HG03439 (cell line): ENCODE measurements around the gene PIP4K2C.
"Not testable (repeated sequence)": the region's sequence is repeated elsewhere in the genome, so short reads cannot be mapped to it uniquely, and the experiment has no call there.

Experiments
- ATAC-seq: cut with Tn5 transposase; IDR thresholded peaks from one replicate; pipeline ENCODE4 v1.9.1; 2021; ENCODE audit warnings: mild to moderate bottlenecking, moderate library complexity; ENCODE audit not compliant: unreplicated experiment

Gene PIP4K2C

DNA sequence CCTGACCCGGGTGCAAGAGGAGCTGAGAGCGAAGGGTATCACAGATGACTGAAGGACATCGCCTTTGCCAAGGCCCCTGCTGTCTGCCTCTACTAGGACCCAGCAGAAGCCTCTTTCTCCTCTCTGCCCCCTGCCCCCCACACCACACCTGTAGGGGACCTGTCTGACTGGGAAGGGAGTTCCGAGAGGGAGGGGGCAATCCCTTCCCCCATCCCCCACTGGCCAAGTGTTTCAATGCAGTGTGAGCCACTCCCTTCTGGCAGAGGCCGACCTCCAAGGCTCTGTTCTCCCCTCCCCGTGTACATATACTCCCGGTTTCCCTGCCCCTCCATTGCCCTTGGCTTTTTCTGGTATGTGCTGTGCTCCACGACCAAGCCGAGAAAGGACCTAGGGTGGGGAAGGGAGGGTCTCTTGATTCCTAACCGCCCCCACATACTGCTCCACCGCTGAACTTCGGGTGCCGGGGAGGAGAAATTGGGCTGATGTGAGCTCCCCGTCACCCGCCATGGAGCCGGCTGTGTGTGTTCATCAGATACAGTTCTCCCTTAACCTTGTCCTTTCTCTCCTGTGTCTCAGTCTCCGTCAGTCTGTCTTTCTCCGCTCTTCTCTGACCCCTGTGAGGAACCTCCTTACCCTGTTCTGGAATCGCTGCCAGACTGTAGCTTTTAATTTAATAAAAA, 18.2 kb downstream of the PIP4K2C start:
- ATAC-seq = no peak

DNA sequence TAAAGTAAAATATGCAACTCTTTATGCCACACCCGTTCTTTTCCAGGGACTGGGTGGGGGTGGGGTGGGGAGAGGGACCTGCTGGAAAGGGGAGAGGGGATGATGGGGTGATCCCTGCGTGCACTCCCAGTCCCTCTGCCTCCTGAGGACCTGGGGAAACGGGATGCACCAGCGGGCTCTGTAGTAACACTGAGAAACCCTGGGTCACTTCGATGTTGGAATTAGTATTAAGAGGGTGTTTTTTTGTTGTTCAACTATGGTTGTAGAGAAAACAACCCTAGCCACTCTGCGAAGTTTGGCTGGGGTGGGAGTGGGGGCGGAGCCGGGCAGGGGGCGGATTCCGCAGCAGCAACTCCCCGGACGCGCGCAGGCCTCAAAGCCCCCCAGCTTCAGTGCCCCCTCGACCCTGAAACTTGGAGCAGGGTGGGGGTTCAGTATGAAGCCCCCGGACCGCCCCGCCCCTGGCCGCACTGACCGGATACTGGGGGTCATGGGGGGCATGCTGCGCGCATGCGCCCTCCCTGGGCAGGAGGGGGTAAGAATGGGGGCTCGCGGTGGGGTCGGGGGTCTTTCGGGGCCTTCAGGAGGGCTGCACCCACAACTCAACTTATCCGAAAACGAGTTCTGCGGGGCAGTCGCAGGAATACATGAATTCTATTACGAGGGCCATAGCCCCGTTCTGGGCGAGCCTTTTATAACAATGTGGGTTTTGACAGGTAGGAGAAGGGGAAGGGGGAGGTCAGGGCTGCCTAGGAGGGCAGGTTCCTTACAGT, 19.0 kb downstream of the PIP4K2C start:
- no peak for ATAC-seq

DNA sequence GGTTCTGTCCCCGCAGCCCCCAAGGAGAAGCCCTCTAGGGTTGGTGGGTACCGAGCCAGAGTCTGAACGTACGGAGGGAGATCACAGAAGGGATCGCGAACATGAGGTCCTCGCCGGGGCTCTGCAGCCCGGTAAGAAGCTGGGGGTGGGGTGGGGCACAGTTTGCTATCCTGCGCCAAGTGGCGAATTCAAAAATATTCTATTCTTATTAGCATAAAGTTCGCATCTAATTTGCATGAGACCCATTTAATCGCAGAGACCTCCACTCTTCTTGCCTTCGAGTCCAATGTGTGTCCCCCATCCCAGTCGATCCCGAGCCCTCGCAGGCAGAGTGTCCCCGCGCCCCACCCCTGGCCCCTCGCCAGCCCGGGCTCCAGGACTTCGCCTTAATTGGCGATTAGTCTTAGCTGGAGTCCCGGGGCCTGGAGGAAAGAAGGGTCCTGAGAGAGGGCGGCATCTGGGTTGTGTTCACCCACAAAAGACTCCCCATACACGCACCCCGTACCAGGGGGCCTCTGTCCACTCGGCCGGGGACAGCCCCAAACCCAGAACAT, 19.6 kb downstream of the PIP4K2C start:
- ATAC-seq = no peak

DNA sequence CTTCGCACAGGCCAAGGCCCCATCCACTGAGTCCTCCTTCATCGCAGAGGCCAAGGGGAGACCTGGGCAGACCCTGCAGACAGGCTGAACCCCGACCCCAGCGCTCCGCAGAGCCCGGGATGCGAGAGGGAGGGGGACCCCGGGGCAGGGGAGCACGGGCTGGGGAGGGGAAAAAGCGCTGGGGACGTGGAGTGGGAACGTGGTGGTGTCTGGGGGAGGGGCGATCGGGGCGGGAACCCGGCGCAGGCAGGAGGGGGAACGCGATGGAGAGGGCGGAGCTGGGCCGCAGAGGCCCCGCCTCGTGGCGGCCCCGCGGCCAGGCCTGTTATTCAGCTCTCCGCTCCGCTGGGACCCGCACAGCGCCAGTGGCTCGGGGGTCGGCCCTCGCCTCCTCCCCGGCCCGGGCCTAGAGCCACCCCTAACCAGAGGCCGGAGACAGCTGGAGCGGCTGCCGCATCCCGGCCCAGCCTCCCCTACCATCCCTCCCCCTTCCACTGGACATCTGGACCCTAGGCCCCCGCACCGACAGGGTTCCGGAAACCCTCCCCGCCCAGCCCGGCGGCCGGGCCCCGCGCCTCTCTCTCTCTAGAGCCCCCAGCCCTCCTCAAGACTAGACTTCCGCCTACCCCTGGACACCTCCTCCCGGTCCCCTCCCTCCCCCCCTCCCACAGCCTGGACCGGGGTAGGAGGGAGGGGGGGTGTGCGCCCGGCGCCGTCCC, 20.3 kb downstream of the PIP4K2C start, which contains the start of gene ARHGEF25:
ARHGEF25 (plus strand) TSS at position 328 of the 719 bp plus-strand sequence. CDS start 460 bp downstream, outside the sequence.
- ATAC-seq = no peak

DNA sequence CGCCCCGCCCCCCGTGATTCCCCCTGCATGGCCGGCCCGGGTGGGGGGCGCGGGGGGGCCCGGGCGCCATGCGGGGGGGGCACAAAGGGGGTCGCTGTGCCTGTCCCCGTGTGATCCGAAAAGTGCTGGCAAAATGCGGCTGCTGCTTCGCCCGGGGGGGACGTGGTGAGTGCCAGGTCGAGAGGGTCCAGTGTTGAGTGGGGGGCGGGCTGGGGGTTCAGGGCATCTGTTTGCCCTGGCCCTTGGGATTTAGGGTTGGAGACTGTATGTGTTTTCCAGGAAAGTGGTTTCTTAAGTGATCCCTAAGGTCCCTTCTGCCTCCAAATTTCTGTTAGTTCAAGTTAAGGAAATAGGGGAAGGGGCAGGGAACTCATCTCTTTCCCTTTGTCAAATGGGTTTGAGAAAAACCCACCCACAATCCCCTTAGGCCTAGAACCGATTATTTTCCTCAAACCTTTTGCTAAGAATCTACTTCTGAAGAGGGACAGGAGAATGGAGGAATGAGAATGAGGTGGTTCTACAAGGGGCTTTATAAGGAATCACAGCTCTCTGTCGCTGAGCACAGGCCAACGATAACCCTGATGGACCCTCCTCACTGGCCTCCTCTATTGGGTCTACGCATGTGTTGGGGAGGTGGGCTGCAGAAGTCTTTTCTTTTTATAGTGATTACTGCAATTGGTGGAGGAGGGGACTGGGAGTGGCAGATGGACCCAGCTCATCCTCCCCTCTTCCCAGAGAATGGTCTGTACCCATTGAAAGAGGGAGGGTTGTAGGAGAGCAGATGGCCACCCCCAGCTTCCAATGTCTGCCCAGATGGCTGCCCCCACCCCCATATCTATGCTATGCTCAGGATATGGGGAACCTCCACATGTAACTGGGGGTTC, 21.1 kb downstream of the PIP4K2C start:
- ATAC-seq = no peak

DNA sequence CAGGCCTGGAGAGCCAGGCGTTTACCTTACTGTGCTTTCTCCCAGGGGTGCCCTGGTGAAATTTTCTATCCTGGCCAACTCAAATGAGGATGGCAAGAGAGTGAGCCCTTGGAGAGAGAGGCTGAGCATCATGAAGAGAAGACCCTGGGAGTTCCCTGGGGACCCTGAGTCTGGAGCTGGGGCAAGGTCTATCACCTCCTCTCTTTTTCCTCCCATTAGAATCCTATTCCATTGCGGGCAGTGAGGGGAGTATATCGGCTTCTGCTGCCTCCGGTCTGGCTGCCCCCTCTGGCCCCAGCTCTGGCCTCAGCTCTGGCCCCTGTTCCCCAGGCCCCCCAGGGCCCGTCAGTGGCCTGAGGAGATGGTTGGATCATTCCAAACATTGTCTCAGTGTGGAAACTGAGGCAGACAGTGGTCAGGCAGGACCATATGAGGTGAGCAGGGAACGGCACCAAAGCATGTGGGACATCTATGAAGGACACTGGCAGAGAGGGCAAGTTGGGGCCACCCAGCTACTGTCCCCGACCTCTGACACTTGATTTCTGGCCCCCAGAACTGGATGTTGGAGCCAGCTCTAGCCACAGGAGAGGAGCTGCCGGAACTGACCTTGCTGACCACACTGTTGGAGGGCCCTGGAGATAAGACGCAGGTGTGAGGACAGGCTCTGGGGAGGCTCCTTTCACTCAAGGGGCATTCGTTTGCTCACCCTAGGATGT, 21.9 kb downstream of the PIP4K2C start:
- no peak for ATAC-seq

DNA sequence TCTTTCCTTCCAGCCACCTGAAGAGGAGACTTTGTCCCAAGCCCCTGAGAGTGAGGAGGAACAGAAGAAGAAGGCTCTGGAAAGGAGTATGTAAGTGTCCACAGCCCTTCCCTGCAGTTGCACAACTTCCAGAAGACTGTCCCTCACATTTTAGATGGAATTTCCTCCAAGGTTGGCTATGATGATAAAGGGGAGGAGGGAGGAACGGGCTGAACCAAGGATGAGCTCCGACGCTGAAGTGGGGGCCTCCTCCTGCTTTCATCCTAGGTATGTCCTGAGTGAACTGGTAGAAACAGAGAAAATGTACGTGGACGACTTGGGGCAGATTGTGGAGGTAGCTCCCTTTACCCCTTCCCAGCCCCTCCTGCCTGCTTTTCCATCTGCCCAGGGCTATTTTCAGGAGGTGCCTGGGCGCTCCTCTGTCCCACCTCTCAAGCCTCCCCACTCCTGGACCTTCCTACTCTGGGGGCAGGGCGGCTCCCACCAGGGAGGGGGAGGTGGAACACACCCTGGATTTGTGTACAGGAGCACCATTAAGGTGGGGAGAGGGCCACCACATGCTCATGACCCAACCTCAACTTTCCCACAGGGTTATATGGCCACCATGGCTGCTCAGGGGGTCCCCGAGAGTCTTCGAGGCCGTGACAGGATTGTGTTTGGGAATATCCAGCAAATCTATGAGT, 22.6 kb downstream of the PIP4K2C start:
- no peak for ATAC-seq

DNA sequence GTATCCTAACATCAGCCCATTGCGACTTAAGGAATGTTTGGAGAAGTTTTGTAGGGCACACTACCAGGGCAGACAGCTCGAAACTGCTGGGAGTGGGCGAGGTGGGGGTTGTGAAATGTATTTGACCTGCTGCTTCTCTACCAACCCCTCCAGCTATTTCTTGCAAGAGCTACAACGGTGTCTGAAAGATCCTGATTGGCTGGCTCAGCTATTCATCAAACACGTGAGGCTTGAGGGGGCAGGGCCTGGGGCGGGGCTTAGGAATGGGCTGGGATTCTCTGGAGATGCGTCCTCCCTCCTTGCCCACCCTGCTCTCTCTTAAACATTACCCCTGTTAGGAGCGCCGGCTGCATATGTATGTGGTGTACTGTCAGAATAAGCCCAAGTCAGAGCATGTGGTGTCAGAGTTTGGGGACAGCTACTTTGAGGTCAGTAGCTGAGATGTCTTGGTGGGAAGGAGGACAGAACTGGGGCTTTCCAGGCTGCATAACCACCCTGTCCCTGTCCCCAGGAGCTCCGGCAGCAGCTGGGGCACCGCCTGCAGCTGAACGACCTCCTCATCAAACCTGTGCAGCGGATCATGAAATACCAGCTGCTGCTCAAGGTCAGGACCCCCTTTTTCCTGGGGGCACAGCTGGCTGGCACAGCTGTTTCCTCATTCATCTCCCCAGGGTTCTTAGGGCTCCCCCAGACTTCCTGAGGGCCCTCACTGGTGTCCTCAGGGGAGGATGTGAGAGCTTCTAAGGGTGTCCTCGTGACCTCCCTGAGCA, 23.4 kb downstream of the PIP4K2C start:
- ATAC-seq = peak; percentile 52

DNA sequence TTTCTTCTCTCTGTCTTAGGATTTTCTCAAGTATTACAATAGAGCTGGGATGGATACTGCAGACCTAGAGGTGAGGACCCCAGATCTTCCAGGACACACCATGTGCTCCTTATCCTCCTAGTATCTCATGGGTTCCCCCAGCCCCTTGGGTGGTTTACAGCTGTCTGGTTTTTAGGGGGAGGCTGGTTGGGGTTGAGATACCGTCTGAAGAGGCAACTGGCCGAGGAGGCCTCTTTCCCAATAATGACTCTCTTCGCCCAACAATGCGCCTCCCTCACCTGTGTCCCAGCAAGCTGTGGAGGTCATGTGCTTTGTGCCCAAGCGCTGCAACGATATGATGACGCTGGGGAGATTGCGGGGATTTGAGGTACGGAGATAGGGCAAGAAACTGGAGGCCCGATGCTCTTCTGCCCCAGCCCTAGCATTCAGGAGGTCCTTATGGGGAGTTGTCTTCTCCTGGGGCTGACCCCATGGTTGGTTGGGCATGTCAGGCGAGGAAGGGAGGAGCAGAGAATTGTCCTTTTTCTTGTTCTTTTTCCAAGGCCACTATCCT, 24.0 kb downstream of the PIP4K2C start:
- ATAC-seq = no peak

DNA sequence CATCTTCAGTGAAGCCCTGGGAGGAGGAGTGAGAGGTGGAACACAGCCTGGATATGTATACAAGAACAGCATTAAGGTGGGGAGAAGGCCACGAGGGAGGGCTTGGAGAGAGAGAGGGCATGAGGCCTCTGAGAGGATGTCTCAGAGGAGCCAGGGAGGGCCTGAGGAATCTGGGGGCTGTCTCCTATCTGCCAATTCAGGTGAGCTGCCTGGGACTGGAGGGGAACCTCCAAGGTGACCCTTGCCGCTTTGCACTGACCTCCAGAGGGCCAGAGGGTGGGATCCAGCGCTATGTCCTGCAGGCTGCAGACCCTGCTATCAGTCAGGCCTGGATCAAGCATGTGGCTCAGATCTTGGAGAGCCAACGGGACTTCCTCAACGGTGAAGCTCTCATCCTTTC, 24.6 kb downstream of the PIP4K2C start:
- ATAC-seq = no peak

DNA sequence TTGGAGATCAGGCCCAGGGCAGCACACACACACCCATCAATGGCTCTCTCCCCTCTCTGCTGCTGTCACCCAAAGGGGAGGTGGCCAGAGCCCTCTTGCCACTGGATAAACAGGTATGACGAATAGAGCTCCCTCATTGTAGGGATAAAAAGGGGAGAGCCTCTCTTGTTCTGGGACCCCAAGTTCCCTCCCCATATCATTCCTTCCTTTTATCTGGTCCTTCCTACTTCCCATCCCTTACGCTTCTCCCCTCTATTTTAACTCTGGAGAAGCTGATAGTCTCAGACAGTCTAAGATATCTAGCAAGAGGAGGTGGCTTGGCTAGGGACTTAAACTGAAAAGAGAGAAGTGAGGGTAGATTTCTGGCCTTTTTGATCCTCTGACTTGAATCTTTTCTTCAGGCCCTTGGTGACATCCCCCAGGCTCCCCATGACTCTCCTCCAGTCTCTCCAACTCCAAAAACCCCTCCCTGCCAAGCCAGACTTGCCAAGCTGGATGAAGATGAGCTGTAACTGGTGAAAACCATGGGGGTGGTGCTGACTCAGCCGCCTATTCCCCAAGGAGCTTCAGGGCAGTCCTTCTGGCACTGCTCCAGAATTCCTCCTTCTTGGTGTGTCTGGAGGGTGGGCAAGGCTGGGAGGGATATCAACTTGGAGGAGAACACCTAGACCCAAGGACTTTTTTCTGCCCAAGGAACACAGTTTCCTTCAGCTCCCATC, 25.6 kb downstream of the PIP4K2C start:
- no peak for ATAC-seq

DNA sequence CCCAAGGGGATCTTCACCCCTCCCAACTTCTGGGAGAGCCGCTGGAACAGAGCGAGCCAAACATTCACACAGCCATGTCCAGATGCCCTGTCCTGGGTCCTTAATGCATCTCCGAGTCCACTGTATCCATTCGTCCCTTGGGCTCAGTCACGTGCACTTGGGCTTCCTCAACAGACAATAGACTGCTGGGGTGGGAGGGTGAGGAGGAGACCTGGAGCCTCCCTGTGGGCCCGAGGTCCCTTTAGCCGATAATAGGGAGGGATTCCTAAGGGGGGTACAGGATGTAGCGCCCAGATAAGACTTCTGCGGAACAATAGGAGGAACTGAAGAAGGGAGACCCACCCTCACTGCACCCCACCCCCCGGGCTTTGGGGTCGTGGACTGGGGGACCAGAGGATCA, 26.9 kb downstream of the PIP4K2C start:
- ATAC-seq = no peak

DNA sequence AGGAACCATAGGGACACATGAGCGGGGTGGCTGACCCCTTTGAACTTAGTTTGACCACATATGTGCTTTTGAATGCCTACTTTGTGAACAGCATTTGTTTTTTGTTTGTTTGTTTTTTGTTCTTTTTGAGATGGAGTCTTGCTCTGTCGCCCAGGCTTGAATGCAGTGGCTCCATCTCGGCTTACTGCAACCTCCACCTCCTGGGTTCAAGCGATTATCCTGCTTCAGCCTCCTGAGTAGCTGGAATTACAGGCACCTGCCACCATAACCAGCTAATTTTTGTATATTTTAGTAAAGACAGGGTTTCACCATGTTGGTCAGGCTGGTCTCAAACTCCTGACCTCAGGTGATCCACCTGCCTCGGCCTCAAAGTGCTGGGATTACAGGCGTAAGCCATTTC, 27.4 kb downstream of the PIP4K2C start:
- ATAC-seq = not testable (repeated sequence)

DNA sequence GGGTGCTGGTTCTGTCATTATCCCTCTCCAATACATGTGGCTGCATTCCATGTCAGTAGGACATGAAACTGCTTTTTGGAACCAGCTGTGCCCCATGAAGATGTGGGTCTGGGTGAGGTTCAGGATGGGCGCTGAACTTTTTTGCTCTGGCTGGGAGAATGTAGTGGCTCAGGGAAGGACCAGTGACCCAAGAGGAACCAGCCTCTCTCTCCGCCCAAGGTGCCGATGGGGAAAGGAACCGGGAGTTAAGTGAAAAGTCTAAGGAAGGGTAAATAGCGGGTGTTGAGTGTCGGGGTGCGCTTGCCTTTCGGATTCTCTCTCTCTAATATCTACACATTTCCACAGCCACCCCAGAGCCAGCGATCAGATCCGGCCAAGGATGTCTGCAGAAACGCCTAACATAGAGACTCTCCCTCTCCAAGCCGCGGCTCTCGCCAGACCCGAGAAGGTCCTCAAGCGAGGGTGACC, 28.0 kb downstream of the PIP4K2C start:
- no peak for ATAC-seq

DNA sequence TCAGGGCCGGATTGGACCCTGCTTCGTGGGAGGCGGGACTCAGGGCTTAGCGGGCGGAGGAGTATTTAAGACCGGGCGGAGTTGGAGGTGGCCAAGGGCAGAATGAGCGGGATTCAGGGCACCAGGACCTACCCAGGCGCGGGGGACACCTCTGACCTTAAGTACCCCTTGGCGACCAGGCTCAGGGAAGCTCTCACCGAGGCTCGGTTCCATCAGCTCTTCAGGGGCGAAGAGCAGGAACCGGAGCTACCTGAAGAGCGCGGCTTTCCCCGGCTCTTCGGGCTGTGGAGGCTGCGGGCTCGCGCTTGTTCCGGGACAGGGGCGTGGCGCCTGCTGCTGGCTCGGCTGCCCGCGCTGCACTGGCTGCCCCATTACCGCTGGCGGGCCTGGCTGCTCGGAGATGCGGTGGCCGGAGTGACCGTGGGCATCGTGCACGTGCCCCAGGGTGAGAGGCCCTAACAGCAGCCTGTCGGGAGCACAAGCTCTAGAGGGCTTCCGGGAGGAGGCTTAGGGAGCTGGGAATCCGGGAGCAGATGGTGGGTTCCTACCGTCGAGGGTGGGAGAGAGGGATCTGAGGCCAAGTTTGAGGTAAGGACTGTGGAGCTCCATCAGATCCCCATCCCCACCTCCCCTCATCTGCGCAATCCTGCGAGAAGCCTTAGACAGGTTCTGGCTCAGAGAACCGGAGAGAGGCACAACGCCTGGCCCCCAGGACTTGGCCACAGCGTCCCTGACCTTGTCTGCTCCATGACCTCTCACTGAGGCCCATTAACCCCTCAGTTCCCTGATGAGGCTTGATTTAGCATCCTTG, 28.6 kb downstream of the PIP4K2C start:
- no peak for ATAC-seq

DNA sequence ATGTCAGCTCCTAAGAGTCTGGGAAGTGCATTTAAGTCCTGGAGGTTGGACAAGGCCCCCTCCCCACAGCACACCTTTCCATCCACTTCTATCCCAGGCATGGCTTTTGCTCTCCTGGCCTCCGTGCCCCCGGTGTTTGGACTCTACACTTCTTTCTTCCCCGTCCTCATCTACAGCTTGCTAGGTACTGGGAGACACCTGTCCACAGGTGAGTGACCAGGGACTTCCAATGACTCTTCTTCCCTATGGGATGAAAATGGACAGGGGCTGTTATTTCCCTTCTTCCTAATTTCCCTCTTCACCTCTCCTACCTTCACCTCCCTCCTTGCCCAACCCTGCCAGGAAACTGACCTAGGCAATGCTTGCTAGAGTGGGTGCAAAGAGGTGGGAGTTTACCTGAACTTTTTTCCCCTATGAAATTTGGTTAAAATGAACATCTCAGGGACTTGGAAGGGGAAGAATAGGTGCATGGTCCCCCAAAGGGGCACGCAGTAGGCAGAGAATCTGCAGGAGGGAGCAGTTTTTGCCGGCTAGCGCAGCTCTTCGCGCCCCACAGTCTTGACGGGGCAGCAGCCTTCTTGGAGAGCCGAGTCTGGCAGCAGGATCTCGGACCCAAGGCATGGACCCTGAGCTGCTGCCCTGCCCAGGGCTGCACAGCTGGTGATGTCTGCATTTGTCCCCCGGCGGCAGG, 29.4 kb downstream of the PIP4K2C start:
- no peak for ATAC-seq
